Left kidney (tissue), 8 donors: ENCODE data around the gene C22orf15. TPM values are rescaled to one million over a fixed set of nuclear protein-coding genes. Genes with fewer than 3 reads are reported as not detected.
A peak's percentile ranks its signal among the peaks of the same experiment; 100 is the strongest.
"Not testable (repeated sequence)": the region's sequence is repeated elsewhere in the genome, so short reads cannot be mapped to it uniquely, and the experiment has no call there.

Experiments used
- DNase-seq: peaks from one replicate; pipeline ENCODE4 v3.0.0-alpha.2; 2013
- long read RNA-seq, 8 donors: transcript quantifications; one replicate each; lab custom pipeline, GENCODE V29; 2026
- polyA plus RNA-seq: library from polyadenylated mRNA; unstranded; fragments of 120-200 nt; gene quantifications from one replicate; pipeline ENCODE4 v1.2.1, GENCODE V29; 2013; ENCODE audit not compliant: insufficient read length

The C22orf15 gene, protein sequence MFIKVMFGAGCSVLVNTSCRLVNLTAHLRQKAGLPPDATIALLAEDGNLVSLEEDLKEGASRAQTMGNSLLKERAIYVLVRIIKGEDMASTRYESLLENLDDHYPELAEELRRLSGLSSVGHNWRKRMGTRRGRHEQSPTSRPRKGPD
- polyA plus RNA-seq = 2.7 TPM
- long read RNA-seq, donor 1 = 0 reads
- long read RNA-seq, donor 2, partial matches to known transcripts = 31 of 207 reads
- long read RNA-seq, donor 2, other reads (novel, unspliced or antisense) = 176 of 207 reads
- long read RNA-seq, donor 3 = 0 reads
- long read RNA-seq, donor 4, partial matches to known transcripts = 20 of 46 reads
- long read RNA-seq, donor 4, other reads (novel, unspliced or antisense) = 26 of 46 reads
- long read RNA-seq, donor 5, partial matches to known transcripts = 0 of 1 reads
- long read RNA-seq, donor 5, other reads (novel, unspliced or antisense) = 0 of 1 reads
- long read RNA-seq, donor 6 = 0 reads
- long read RNA-seq, donor 7, partial matches to known transcripts = 0 of 1 reads
- long read RNA-seq, donor 7, other reads (novel, unspliced or antisense) = 0 of 1 reads
- long read RNA-seq, donor 8 = 0 reads

DNA sequence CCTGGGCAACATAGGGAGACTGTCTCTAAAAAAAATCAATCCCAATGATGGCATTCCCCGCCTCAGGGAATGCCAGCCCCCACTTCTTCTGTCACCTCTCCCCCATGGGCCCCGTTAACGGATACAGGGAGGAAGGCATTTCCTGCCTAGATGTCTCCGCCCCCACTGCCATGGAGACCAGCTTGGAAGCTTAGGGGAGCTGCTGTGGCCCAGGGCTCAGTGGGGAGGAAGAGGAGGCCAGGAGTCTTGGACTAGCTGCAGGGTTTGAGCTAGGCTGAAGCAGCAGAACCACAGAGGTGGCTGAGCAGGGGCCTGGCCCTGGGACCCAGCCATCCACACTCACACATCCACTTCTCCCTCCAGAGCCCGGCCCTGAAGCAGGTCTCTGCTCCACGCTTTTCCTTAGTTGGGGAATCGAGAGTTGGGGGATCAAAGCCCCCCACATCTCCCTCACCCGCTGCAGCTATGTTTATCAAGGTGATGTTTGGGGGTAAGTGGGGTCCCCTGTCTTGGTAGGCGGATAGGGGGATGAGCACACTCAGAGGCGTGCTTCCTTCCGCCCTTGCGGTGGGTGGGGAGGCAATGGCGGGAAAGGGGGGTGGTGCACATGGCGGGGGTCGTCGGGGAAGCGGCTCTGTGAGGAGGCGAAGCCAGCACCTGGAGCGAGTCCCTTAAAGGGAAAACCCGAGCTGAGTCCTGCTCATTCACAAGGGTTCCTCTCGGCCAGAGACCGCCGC is at the start of gene C22orf15:
Gene C22orf15 (plus strand): TSS at position 149 of the 737 bp plus-strand sequence. CDS start 317 bp downstream, at position 466.
- no peak for DNase-seq

DNA sequence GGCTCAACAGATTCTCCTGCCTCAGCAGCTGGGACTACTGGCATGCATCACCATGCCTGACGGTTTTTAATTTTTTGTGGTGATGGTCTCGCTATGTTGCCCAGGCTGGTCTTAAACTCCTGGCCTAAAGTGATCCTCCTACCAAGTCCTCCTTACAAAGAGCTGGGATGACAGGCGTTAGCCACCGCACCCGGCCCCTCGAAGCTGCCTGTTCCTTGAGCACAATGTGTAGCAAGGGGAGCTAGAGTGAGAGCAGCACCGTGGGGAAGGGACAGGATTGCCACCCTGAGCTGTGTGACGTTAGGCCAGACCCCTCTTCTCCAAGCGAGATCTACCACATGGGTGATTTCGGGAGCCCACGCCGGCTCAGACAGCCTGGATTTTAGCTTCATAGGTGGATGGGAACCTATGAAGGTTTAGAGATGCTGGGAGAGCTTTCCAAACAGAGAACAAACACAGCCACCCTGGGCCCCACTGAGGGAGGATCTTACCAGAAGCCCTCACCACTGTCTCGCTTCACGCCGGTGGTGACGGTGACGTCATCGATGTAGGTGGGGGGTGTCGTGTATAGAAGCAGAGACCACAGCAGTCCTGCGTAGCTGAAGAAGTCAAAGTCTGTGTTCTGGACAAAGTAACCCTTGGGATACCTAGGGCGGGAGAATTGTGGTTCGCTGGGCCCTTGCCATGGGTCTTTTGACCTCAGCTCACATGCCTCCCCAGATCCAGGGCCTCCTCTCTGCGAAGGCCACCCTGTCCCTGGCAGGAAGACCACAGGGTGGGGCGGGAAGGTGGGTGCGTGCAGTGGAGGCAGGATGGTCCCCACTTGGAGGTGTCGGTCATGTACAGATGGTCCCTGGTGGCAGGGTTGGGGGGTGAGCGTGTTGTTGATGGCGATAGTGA is 48.8 kb upstream of the C22orf15 start:
- DNase-seq = no peak

DNA sequence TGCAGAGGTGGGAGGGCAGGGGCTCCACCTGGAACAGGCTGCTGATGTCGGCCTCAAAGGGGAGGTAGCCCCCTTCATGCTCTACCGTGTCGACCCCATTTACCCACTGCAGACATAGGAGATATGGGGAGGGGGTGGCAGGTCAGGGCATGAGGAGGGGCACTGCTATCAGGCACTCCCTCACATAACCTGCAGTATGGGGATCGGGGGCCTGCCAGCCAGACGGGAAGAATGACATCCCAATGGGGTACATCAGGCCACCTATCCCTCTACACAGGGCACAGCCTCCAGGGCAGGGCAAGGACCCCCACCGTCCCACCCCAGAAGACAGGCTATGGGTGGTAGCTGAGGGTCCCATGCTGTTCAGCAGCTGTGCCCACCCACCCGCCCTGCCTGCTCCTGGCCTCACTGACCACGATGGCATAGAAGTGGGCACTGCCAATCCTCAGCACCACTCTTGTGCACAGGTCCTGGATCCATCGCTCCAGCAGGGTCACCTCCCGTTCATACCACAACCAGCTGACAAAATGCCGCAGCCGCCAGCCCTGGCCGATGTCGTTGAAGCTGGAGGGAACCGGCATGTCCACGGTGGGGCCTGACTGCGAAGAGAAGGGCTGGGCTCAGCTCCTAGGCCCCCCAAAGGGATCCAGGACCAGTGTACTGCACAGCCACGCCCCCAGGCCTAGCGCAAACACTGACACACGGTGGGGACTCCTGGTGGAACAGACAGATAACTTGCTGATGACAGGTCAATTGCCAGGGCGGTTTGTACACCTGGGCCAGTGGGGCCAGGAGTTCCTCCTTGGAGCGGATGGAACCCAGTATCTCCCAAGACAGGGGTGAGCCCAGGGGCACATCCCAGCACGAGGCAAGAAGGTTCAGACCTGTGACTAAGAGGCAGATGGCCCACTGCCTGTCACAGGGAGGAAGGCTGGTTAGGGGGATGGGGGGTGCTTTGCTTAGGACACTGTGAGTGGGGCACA is 47.9 kb upstream of the C22orf15 start:
- no peak for DNase-seq

DNA sequence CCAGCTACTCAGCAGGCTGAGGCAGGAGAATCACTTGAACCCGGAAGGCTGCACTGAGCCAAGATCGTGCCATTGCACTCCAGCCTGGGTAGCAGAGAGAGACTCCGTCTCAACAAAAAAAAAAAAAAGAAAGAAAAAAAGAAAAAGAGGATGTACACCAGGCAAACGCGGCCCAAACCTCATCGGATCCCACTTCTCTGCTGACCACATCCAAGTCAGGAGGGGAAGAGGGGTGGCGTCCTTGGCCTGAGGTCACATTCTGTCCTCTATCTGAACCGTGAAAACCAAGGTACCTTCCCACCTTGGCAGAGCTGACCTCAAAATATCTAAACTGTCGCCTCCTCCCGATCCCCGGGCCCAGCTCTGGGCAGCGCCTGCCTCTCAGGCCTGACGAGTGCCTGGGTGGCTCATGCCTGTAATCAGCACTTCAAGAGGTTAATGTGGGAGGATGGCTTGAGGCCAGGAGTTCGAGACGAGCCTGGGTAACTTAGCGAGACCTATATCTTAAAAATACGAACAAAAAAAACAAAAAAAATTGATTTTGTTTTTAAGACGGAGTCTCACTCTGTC is 46.9 kb upstream of the C22orf15 start:
- no peak for DNase-seq

DNA sequence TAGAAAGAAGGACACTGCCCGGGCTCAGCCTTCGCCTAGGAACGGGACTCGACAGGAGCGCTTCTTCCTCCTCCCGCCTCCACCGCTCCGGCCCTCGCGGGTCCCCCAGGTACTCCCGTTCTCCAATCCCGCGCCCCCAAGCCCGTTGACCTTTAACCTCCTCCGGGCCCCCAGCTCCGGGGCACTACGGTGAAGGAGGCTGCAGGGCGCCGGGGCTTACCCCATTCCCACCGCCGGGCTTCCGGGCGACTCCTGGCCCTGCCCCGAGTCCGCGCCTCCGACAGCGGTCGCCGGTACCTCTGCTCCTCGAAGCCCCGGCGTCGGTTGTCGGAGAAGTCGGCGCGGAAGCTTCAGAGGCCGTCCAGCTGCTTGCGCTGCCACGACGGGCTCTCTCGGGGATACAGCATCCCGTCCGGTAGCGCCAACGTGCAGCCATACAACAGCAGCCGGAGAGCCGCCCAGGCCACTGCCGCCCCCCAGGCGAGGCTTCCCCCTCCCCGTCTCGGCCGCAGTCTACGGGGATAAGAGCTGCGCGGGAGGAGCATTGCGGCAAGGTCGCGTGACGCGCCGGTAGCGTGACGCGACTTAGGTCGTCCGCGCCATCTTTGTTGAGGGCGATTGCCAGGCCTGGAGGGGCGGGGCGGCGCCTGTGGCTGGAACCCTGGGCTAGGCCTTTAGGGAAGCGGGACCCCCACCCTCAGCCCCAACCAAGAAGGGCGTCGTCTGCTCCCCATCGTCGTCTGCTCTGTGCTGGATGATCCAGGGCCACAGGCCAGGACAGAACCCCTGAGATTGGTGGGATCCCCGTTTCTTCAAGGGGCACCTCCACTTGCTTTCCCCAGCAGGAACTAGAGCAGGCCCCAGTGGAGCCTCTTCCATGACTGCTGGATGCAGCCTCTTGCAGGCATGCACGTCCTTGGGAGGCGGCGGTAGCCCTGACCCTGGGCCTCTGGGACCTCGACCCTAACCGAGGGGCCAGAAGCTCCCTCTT is 45.7 kb upstream of the C22orf15 start:
- peak; percentile 85 for DNase-seq

DNA sequence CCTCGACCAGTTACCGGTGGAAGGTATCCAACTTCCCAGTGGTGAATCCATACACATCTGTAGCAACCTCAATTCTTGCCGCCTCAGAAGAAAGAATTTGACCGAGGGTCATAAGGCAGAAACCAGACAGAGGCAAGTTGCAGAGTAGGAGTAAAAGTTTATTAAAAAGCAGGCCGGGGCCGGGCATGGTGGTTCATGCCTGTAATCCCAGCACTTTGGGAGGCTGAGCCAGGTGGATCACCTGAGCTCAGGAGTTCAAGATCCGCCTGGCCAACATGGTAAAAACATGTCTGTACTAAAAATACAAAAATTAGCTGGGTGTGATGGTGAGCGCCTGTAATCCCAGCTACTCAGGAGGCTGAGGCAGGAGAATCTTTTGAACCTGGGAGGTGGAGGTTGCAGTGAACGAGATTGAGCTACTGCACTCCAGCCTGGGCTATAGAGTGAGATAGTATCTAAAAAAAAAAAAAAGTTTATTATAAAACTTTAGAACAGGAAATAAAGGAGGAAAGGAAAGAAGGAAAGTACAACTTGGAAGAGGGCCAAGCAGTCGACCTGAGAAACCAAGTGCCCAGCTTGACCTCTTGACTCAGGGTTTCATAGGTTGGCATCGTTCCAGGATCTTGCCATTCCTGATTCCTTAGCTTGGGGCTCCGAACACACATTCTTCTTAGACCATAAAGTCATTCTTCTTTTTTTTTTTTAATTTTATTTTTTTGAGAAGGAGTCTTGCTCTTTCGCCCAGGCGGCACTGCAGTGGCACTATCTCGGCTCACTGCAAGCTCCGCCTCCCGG is 44.2 kb upstream of the C22orf15 start:
- no peak for DNase-seq

DNA sequence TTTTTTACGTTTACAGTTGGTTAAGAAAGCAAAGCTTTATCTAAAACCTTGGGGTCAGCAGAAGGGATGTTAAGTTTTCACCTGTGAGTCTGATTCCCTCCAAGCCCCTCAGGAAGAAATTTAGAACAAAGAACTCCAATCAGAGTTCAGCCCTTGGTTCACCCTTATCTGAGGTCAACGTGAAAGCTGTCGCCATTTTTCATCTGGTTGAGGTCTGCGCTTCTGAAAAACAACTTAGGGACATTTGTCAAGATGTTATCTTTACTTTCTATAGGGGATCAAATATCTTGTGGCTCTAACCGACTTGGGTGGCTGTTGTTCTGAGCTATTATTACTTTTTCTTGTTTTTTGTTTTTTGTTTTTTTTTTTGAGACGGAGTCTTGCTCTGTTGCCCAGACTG is 41.9 kb upstream of the C22orf15 start:
- DNase-seq = no peak

DNA sequence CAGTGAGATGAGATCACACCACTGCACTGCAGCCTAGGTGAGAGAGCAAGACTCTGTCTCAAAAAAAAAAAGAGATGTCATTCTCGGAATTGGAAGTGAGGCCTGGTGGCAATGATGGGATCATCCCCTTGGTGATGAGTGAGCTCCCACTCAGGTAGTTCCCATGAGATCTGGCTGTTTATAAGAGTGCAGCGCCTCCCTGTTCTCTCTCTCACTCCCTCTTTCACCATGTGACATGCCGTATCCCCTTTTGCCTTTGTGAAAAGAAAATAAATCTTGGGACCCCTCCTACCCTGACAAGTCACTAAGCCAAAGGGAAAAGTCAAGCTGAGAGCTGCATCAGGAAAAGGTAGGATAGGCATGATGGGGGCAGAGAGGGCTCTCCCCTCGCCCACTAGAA is 40.6 kb upstream of the C22orf15 start:
- no peak for DNase-seq

DNA sequence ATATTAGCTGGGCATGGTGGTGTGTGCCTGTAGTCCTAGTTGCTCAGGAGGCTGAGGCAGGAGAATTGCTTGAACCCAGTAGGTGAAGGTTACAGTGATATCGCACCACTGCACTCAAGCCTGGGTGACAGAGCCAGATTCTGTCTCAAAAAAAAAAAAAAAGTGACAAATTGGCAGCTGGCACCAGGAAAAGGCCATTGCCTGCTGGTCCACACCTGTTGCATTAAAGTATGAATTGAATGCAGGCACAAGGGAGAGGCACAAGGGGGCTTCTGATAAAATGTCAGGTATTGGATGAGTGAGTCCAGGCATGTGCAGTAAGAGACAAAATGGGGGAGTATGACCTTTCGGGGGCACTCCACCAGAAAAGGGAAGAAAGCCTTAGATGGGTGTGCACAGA is 40.1 kb upstream of the C22orf15 start:
- no peak for DNase-seq

DNA sequence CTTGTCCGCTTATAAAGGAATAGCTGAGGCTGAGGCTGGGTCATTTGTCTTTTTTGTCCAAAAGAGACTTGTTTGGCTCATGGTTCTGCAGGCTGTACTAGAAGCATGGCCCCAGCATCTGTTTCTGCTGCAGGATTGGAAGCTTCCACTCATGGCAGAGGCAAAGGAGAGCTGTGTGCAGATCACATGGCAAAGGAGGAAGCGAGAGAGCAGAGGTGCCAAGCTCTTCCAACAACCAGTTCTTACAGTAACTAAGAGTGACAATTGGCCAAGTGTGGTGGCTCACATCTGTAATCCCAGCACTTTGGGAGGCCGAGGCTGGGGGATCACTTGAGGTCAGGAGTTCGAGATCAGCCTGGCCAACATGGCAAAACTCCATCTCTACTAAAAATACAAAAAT is 34.7 kb upstream of the C22orf15 start:
- DNase-seq = not testable (repeated sequence)

DNA sequence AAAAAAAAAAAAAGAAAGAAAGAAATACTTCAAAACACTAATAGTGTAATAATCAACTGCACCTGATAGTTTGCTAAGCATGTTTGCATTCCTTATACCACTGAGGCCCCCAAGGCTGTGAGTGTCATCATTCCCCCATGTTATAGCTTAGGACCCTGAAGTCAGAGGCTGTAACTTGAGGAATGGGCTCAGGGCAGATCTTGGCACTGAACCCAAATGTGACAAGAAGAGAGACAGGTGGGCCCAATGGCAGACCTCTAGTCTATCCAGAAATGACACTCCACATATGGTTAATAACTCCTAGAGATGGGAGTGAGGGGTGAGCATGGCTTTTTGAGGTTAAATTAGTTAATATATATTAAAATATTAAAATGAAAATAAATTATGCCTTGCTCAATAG is 25.1 kb upstream of the C22orf15 start:
- DNase-seq = no peak

DNA sequence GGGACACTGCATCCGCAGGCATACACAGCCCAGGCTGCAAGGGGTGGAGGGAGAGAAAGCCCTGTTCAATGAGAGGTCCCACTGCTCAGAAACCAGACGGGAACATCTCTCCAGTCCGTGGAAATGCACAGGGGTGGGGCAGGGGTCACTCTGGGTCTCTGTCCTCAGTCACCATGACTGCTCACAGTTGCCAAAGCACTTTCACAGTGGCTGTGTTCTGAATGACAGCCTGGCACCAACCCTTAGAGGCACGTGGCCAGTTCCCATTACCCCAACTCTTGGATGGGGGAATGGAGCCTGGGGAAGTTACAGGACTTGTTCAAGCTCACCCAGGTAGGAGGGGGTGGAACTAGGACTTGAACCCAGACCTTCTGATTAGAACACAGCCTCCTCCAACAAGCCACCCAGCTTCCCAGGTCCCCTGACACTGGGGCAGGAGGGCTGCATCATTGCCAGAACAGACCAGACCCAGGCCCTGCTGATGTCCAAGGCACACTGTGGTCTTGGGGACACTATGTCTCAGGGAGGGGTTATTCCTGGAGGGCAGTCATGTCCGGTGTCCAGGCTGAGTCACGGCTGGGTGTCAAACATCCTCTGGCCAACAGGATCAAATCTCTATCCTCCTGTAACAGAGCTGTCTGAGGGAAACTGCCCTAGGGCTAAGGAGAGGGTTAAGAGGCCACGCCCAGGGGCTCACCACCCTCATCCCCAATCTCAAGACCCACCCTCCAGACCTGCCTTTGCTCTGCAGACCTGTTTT is 20.1 kb upstream of the C22orf15 start:
- no peak for DNase-seq

DNA sequence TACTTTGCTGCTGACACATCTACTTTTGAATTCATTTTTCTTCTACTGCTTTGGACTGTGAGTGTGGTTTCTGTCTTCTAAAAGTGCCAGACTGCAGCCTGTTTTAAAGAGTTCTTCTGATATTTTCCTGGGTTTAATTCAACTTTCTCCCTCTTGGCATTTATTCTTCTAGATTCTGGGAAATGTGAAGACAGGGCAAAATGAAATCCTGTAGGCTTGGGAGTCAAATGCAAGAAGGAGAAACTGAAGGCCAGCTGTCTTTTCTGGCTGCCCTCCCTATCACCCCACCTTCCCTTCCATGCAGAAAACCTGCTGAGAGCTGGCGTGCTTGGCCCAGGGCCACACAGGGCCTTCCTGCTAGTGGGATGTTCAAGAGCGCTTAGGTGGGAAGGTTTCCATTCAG is 19.5 kb upstream of the C22orf15 start:
- no peak for DNase-seq

DNA sequence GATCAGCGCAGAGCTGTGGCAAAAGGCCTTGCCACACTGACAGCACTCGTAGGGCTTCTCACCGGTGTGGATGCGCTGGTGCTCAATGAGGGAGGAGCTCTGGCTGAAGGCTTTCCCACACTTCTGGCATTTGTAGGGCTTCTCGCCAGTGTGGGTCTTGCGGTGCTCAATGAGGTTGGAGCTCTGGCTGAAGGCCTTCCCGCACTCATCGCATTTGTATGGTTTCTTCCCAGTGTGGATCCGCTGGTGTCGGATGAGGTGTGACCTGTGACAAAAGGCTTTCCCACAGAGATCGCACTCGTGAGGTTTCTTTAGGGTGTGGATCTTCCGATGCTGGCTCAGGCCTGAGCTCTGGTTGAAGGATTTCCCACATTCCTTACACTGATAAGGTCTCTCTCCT is 18.8 kb upstream of the C22orf15 start:
- no peak for DNase-seq

DNA sequence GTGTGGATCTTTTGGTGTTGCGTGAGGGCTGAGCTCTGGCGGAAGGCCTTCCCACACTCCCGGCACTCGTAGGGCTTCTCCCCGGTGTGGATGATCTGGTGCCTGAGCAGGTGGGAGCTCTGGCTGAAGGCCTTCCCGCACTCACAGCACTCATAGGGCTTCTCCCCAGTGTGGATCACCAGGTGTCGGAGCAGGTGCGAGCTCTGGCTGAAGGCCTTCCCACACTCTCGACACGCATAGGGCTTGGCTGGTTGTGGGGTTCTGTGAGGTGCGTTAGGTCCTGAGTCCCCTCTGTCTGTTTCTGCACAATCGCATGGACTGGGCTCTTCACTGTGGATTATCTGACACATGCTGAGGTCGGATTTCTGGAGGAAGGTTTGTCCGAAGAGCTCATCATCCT is 18.3 kb upstream of the C22orf15 start:
- no peak for DNase-seq

DNA sequence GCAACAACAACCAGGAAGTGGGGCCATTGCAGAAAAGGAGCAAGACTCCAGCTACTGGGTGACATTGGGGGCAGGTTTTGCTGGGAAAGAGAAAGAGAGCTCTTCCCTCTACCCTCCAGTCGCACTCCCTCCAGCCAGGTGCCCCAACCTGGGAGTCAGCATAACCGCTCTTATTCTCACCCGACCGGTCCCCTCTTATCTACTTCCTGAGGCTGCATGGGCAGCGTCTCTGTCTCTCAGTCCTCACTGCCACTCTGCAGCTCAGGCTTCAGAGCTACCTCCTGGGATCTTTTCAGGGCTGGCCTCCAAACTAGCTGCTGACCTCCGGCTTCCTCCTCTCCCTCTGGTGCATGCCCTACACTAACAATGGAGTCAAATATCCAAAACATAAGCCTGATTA is 17.0 kb upstream of the C22orf15 start:
- no peak for DNase-seq

DNA sequence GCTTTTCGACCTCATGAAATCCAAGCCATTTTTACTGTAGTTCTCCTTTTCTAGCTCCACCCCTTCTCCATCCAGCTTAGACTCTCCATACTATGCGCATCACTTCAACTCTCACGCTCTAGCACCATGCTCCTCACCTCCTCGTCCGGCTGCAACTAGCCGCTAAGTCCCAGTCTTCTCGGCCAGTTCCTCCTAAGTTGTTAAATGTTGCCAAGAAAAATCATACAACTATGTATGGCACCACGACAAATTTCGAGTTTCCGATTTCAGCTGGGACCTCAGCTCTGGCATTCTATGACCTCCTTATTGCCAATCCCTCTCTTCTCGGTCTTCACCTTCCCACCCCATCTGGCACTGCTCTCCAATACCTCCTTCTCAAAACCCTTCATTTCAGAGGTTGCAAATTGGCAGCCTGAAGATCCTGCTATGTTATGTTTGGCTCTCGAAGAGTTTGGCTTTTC is 12.9 kb upstream of the C22orf15 start:
- DNase-seq = no peak

DNA sequence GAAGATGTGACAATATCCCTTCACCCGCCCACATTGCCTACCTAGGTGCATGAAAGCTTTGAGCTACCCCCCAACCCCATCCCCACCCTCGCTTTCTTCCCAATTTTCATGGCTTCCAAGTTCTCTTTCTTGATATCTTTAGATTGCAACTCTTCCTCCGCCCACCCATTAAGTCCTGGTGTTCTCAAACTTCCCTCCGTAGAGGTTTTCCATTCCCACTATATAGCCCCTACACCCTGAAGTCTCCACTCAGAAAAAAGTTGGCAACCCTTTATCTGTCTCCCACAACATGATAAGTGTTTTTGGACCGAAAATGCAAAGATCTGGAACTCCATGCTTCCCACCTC is 12.4 kb upstream of the C22orf15 start:
- no peak for DNase-seq
